ENCODE results near the gene MSRB3.

MSRB3 gene

GRCh38 chr12:65327207-65328076, 49.0 kb downstream of the MSRB3 start:
- DNase-seq, result no peak

- peak in 1 of 2 donors; percentile 14 for DNase-seq
Measured at GRCh38 chr12:65329721-65330120, 51.2 kb downstream of the MSRB3 start.

GRCh38 chr12:65330331-65330730, 51.8 kb downstream of the MSRB3 start:
- DNase-seq, result no peak

- DNase-seq, result no peak
Measured at GRCh38 chr12:65331456-65331855, 53.0 kb downstream of the MSRB3 start.

GRCh38 chr12:65333649-65334048, 55.2 kb downstream of the MSRB3 start:
- no peak for DNase-seq

- DNase-seq, result no peak
Measured at GRCh38 chr12:65334521-65334920, 56.0 kb downstream of the MSRB3 start.

- DNase-seq, result no peak
Measured at GRCh38 chr12:65335021-65335714, 56.7 kb downstream of the MSRB3 start.

GRCh38 chr12:65335981-65336380, 57.5 kb downstream of the MSRB3 start:
- DNase-seq, result no peak

GRCh38 chr12:65339161-65339560, 60.7 kb downstream of the MSRB3 start:
- no peak for DNase-seq

GRCh38 chr12:65343230-65343629, 64.7 kb downstream of the MSRB3 start:
- DNase-seq, result no peak

GRCh38 chr12:65343801-65344200, 65.3 kb downstream of the MSRB3 start:
- DNase-seq, result no peak

GRCh38 chr12:65355461-65355860, 77.0 kb downstream of the MSRB3 start:
- DNase-seq, result no peak

GRCh38 chr12:65362234-65363031, 84.0 kb downstream of the MSRB3 start:
- no peak for DNase-seq

GRCh38 chr12:65364046-65364445, 85.6 kb downstream of the MSRB3 start:
- DNase-seq, result no peak

GRCh38 chr12:65367396-65367795, 88.9 kb downstream of the MSRB3 start:
- no peak for DNase-seq

- DNase-seq, result no peak
Measured at GRCh38 chr12:65368055-65368454, 89.6 kb downstream of the MSRB3 start.

- DNase-seq, result no peak
Measured at GRCh38 chr12:65372574-65372973, 94.1 kb downstream of the MSRB3 start.

- DNase-seq, result no peak
Measured at GRCh38 chr12:65384240-65384639, 105.8 kb downstream of the MSRB3 start.

- DNase-seq, result no peak
Measured at GRCh38 chr12:65387396-65387795, 108.9 kb downstream of the MSRB3 start.

GRCh38 chr12:65389436-65389835, 111.0 kb downstream of the MSRB3 start:
- no peak for DNase-seq

- DNase-seq, result no peak
Measured at GRCh38 chr12:65391711-65392110, 113.2 kb downstream of the MSRB3 start.

GRCh38 chr12:65392491-65392890, 114.0 kb downstream of the MSRB3 start:
- no peak for DNase-seq

- DNase-seq, result no peak
Measured at GRCh38 chr12:65403188-65403587, 124.7 kb downstream of the MSRB3 start.
